Omental fat pad (tissue), 4 donors: ENCODE data around the gene PTH2R. TPM values are rescaled to one million over a fixed set of nuclear protein-coding genes. Genes with fewer than 3 reads are reported as not detected.

ENCODE experiments used
- ATAC-seq: fragments of 150-250 bp; one replicate; pipeline ENCODE4 v1.9.1; 2016; ENCODE audit warnings: mild to moderate bottlenecking, moderate library complexity; ENCODE audit not compliant: low FRiP score
- DNase-seq: peaks from one replicate; pipeline ENCODE4 v3.0.0-alpha.2; 2019; ENCODE audit warnings: low spot score
- total RNA-seq, 4 donors: library from RNA; depleted of rRNA; stranded (reverse); fragments of >200 nt; gene quantifications; one replicate each; pipeline ENCODE4 v1.1.0, GENCODE V29; 2016
- TF ChIP-seq, protein P1 (sequence below), 3 donors: fragments of 450-650 bp; IDR thresholded peaks; one replicate each; pipeline ENCODE4 v1.5.1; 2016 to 2017; ENCODE audit warnings: antibody characterized with exemption in 3 of 3, mild to moderate bottlenecking in 3 of 3, moderate library complexity in 2 of 3

PTH2R gene
- total RNA-seq, 4 donors from 2014 or later = 0.28 TPM; not detected in 3

DNA sequence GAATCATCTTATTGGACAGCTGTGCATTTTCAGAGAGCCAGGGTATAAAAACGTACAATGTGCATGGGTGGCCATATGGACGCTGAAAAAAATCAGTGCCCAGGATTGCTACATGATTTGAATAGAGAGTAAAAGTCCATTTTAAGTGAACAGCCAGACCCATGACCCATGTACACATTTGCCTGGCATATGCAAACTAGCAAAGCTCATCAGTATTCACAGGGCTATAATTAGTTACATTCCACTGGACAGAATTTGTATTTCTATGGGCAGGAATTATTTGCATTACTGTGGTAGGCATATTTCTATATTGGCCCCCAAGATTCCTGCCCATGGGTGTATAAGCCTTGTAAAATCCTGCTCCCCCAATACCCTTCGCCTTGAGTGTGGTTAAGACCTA lies 78.8 kb downstream of the PTH2R start:
- DNase-seq = no peak
- TF ChIP-seq, protein P1, sequence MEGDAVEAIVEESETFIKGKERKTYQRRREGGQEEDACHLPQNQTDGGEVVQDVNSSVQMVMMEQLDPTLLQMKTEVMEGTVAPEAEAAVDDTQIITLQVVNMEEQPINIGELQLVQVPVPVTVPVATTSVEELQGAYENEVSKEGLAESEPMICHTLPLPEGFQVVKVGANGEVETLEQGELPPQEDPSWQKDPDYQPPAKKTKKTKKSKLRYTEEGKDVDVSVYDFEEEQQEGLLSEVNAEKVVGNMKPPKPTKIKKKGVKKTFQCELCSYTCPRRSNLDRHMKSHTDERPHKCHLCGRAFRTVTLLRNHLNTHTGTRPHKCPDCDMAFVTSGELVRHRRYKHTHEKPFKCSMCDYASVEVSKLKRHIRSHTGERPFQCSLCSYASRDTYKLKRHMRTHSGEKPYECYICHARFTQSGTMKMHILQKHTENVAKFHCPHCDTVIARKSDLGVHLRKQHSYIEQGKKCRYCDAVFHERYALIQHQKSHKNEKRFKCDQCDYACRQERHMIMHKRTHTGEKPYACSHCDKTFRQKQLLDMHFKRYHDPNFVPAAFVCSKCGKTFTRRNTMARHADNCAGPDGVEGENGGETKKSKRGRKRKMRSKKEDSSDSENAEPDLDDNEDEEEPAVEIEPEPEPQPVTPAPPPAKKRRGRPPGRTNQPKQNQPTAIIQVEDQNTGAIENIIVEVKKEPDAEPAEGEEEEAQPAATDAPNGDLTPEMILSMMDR (IDR thresholded peaks at IDR 0.05) = no peak
- no peak for ATAC-seq

GRCh38 chr2:208488686-208489564 lies 82.3 kb downstream of the PTH2R start:
- DNase-seq (no peak), ATAC-seq (no peak)
- TF ChIP-seq, protein P1 (IDR thresholded peaks at IDR 0.05) = no peak

DNA sequence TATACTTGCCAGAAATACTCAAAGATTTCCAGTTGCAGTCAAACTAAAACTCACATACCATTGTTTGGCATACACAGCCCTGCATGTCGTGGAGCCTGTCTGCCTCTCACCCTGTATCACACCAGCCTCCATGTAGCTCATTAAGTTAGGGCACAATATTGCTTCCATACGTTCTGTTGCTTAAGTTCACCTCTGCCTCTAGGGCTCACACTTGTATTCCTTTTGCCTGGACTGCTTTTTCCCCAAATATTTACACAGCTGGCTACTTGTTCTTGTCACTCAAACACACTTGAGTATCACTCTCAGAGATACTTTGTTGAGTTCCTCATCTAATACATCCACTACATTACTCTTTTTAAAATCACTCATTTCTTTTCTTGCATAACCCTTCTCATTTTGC lies 83.1 kb downstream of the PTH2R start:
- ATAC-seq = no peak
- TF ChIP-seq, protein P1 (IDR thresholded peaks at IDR 0.05) = no peak
- DNase-seq = no peak

DNA sequence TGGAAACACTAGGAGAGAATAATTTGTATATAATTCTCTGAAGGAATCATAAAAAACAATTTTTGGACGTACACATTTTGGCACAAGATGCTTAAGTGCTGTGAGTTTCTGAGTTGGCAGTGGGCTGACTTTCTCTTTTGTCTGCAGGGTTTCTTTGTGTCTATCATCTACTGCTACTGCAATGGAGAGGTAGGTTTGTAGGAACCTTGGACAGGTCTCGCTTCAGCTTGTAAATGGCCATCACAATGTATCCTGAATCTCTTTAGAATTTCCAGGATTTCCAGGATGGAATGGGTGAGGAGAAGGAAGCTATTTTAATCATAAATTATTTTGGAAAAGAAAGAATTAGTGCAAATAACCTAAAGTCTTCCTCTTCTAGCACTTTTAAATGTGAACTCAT lies 83.9 kb downstream of the PTH2R start:
- no peak for ATAC-seq
- TF ChIP-seq, protein P1 (IDR thresholded peaks at IDR 0.05) = no peak
- no peak for DNase-seq

- ATAC-seq = no peak
- TF ChIP-seq, protein P1 (IDR thresholded peaks at IDR 0.05) = no peak
- no peak for DNase-seq
These were observed 85.0 kb downstream of the PTH2R start for GRCh38 chr2:208491641-208492040.

DNA sequence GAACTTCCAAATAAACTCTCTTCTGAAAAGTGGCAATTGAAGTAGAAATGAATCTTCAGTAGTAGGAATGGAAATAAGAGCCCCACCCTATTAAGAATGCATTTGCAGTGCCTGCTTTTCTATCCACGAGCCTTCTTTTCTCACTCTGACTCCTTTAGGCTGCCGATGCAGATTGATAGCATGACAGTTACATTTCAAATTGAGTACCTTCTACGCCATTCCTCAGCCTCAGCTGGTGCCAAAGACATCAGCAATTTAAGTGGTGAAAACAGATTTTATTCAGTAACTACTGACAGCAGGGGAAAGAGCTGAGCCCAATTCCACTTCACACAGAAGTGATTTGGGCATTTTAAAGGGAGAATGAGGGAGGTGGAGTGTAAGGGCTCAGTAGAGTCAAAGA lies 85.5 kb downstream of the PTH2R start:
- TF ChIP-seq, protein P1 (IDR thresholded peaks at IDR 0.05) = no peak
- no peak for ATAC-seq
- DNase-seq = no peak

GRCh38 chr2:208493186-208493585 lies 86.6 kb downstream of the PTH2R start:
- ATAC-seq (no peak), DNase-seq (no peak)
- TF ChIP-seq, protein P1 (IDR thresholded peaks at IDR 0.05) = no peak
